GM23338 (cell line): ENCODE data around the gene SCP2. TPM values are rescaled to one million over a fixed set of nuclear protein-coding genes. Genes with fewer than 3 reads are reported as not detected.

ENCODE experiments used
- ATAC-seq: fragments of 200-7000 bp; cut with Tn5 transposase; 3 replicates; pipeline ENCODE4 v1.9.1; 2020
- DNase-seq: peaks from one replicate; pipeline ENCODE4 v3.0.0-alpha.2; 2015; ENCODE audit warnings: low spot score
- H2AFZ ChIP-seq: fragments of 200-600 bp; sonication (generic); 2 replicates; pipeline ENCODE4 v1.8.0; 2016; ENCODE audit warnings: antibody characterized with exemption, mild to moderate bottlenecking, moderate library complexity
- H3F3A ChIP-seq: fragments of 200-600 bp; sonication (generic); replicated peaks from 2 replicates; pipeline ENCODE4 v1.8.0; 2017; ENCODE audit warnings: antibody characterized with exemption, mixed run types, low read depth
- H3K27ac ChIP-seq: fragments of 200-600 bp; sonication (generic); 2 replicates; pipeline ENCODE4 v1.6.1; 2016; ENCODE audit warnings: low read depth
- H3K27me3 ChIP-seq: fragments of 200-600 bp; sonication (generic); 2 replicates; pipeline ENCODE4 v1.8.0; 2016; ENCODE audit warnings: mild to moderate bottlenecking, mixed run types, moderate library complexity; ENCODE audit not compliant: insufficient read depth
- H3K36me3 ChIP-seq: fragments of 200-600 bp; sonication (generic); 2 replicates; pipeline ENCODE4 v1.8.0; 2016; ENCODE audit warnings: mild to moderate bottlenecking; ENCODE audit not compliant: insufficient read depth
- H3K4me1 ChIP-seq: fragments of 200-600 bp; sonication (generic); 2 replicates; pipeline ENCODE4 v1.8.0; 2016; ENCODE audit warnings: mild to moderate bottlenecking, moderate library complexity; ENCODE audit not compliant: insufficient read depth
- H3K4me2 ChIP-seq: fragments of 200-600 bp; sonication (generic); 2 replicates; pipeline ENCODE4 v1.7.1; 2017; ENCODE audit warnings: mixed run types
- H3K4me3 ChIP-seq: fragments of 200-600 bp; sonication (generic); 2 replicates; pipeline ENCODE4 v1.6.1; 2016; ENCODE audit warnings: mixed run types
- H3K79me2 ChIP-seq: fragments of 200-600 bp; sonication (generic); replicated peaks from 2 replicates; pipeline ENCODE4 v1.8.0; 2017; ENCODE audit warnings: mild to moderate bottlenecking; ENCODE audit not compliant: insufficient read depth
- H3K9me2 ChIP-seq: fragments of 200-600 bp; sonication (generic); 2 replicates; pipeline ENCODE4 v1.8.0; 2017; ENCODE audit not compliant: insufficient read depth
- H4K20me1 ChIP-seq: fragments of 200-600 bp; sonication (generic); replicated peaks from 2 replicates; pipeline ENCODE4 v1.8.0; 2017; ENCODE audit warnings: mild to moderate bottlenecking; ENCODE audit not compliant: insufficient read depth
- H3K27ac Mint-ChIP-seq: 2 replicates; pipeline ENCODE4 v1.8.0; 2020; ENCODE audit warnings: inconsistent platforms, mild to moderate bottlenecking, moderate library complexity, mixed read lengths
- H3K27me3 Mint-ChIP-seq: 3 replicates; pipeline ENCODE4 v1.8.0; 2022; ENCODE audit warnings: low read depth, mild to moderate bottlenecking, moderate library complexity, mixed read lengths, inconsistent platforms; ENCODE audit not compliant: insufficient read depth, poor library complexity
- H3K36me3 Mint-ChIP-seq: 3 replicates; pipeline ENCODE4 v1.8.0; 2021; ENCODE audit warnings: low read depth, mild to moderate bottlenecking, inconsistent platforms, moderate library complexity, mixed read lengths
- H3K4me1 Mint-ChIP-seq: 3 replicates; pipeline ENCODE4 v1.8.0; 2020; ENCODE audit warnings: mild to moderate bottlenecking, inconsistent platforms, mixed read lengths
- H3K4me3 Mint-ChIP-seq: 3 replicates; pipeline ENCODE4 v1.8.0; 2021; ENCODE audit warnings: moderate library complexity, mild to moderate bottlenecking, inconsistent platforms, mixed read lengths
- H3K9me3 Mint-ChIP-seq: 3 replicates; pipeline ENCODE4 v1.8.0; 2020; ENCODE audit warnings: moderate library complexity, mild to moderate bottlenecking, inconsistent platforms, mixed read lengths
- CTCF ChIP-seq, 2 experiments: fragments of 200-600 bp in 1 of 2; sonication (generic) in 1 of 2; conservative IDR thresholded peaks; 2 replicates each; pipeline versions ENCODE4 v1.5.1 to v1.6.1; 2016 to 2017; ENCODE audit warnings: antibody characterized with exemption in 2 of 2, low read depth in 2 of 2, mild to moderate bottlenecking in 2 of 2, moderate library complexity in 1 of 2
- EZH2phosphoT487 ChIP-seq: fragments of 200-600 bp; sonication (generic); IDR thresholded peaks from one replicate; pipeline ENCODE4 v1.8.1; 2018; ENCODE audit warnings: antibody characterized with exemption; ENCODE audit not compliant: unreplicated experiment
- POLR2AphosphoS5 ChIP-seq: IDR thresholded peaks from 2 replicates; pipeline ENCODE4 v1.6.1; 2016; ENCODE audit warnings: antibody characterized with exemption, low read depth
- polyA plus RNA-seq: library from polyadenylated mRNA; unstranded; fragments of >200 nt; fragmentation: Nextera tagmentation; extraction: Ambion mirVana; gene quantifications from 2 replicates; pipeline ENCODE4 v1.2.1, GENCODE V29; 2016
- total RNA-seq: library from RNA; depleted of rRNA; stranded (reverse); fragments of >200 nt; shearing (Covaris generic); gene quantifications from 2 replicates; pipeline ENCODE4 v1.2.3, GENCODE V29; 2014
- TF ChIP-seq, protein P1 (sequence below): fragments of 250-450 bp; sonication (Bioruptor Pico); IDR thresholded peaks from 2 replicates; pipeline ENCODE4 v1.5.0; 2020; ENCODE audit warnings: mild to moderate bottlenecking, moderate library complexity
- TF ChIP-seq, protein P2 (sequence below): IDR thresholded peaks from 2 replicates; pipeline ENCODE4 v1.6.1; 2016; ENCODE audit warnings: antibody characterized with exemption

Gene SCP2
- total and polyA plus RNA-seq, 2 experiments from 2014 or later, result 66.3 to 116 TPM

GRCh38 chr1:53014791-53015507 lies 87.9 kb downstream of the SCP2 start (continued):
- TF ChIP-seq, protein P1, sequence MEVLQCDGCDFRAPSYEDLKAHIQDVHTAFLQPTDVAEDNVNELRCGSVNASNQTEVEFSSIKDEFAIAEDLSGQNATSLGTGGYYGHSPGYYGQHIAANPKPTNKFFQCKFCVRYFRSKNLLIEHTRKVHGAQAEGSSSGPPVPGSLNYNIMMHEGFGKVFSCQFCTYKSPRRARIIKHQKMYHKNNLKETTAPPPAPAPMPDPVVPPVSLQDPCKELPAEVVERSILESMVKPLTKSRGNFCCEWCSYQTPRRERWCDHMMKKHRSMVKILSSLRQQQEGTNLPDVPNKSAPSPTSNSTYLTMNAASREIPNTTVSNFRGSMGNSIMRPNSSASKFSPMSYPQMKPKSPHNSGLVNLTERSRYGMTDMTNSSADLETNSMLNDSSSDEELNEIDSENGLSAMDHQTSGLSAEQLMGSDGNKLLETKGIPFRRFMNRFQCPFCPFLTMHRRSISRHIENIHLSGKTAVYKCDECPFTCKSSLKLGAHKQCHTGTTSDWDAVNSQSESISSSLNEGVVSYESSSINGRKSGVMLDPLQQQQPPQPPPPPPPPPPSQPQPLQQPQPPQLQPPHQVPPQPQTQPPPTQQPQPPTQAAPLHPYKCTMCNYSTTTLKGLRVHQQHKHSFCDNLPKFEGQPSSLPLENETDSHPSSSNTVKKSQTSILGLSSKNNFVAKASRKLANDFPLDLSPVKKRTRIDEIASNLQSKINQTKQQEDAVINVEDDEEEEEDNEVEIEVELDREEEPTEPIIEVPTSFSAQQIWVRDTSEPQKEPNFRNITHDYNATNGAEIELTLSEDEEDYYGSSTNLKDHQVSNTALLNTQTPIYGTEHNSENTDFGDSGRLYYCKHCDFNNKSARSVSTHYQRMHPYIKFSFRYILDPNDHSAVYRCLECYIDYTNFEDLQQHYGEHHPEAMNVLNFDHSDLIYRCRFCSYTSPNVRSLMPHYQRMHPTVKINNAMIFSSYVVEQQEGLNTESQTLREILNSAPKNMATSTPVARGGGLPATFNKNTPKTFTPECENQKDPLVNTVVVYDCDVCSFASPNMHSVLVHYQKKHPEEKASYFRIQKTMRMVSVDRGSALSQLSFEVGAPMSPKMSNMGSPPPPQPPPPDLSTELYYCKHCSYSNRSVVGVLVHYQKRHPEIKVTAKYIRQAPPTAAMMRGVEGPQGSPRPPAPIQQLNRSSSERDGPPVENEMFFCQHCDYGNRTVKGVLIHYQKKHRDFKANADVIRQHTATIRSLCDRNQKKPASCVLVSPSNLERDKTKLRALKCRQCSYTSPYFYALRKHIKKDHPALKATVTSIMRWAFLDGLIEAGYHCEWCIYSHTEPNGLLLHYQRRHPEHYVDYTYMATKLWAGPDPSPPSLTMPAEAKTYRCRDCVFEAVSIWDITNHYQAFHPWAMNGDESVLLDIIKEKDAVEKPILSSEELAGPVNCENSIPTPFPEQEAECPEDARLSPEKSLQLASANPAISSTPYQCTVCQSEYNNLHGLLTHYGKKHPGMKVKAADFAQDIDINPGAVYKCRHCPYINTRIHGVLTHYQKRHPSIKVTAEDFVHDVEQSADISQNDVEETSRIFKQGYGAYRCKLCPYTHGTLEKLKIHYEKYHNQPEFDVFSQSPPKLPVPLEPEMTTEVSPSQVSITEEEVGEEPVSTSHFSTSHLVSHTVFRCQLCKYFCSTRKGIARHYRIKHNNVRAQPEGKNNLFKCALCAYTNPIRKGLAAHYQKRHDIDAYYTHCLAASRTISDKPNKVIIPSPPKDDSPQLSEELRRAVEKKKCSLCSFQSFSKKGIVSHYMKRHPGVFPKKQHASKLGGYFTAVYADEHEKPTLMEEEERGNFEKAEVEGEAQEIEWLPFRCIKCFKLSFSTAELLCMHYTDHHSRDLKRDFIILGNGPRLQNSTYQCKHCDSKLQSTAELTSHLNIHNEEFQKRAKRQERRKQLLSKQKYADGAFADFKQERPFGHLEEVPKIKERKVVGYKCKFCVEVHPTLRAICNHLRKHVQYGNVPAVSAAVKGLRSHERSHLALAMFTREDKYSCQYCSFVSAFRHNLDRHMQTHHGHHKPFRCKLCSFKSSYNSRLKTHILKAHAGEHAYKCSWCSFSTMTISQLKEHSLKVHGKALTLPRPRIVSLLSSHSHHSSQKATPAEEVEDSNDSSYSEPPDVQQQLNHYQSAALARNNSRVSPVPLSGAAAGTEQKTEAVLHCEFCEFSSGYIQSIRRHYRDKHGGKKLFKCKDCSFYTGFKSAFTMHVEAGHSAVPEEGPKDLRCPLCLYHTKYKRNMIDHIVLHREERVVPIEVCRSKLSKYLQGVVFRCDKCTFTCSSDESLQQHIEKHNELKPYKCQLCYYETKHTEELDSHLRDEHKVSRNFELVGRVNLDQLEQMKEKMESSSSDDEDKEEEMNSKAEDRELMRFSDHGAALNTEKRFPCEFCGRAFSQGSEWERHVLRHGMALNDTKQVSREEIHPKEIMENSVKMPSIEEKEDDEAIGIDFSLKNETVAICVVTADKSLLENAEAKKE (CRISPR knock-in tag), result no peak
- TF ChIP-seq CTCF (conservative IDR thresholded peaks at IDR 0.05; ENCODE audit: low read depth in 2 of 2), result no peak
- TF ChIP-seq, protein P2, sequence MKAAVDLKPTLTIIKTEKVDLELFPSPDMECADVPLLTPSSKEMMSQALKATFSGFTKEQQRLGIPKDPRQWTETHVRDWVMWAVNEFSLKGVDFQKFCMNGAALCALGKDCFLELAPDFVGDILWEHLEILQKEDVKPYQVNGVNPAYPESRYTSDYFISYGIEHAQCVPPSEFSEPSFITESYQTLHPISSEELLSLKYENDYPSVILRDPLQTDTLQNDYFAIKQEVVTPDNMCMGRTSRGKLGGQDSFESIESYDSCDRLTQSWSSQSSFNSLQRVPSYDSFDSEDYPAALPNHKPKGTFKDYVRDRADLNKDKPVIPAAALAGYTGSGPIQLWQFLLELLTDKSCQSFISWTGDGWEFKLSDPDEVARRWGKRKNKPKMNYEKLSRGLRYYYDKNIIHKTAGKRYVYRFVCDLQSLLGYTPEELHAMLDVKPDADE, result peak; percentile 64
- 0 out of 2 replicates have a peak, but pooled peaks have one; percentile 35 for TF ChIP-seq POLR2AphosphoS5

- Histone ChIP-seq H3K9me2 (no peaks in the 10 kb centered on the region), H3K4me3 (peak overlapping the region; percentile 56), H3F3A (no peaks in the 10 kb centered on the region), H3K36me3 (no peaks in the 10 kb centered on the region), H3K79me2 (peaks cover 14% of the 10 kb centered on the region; the same call in 1 of the 2 replicates), H3K4me2 (peak overlapping the region; percentile 72), H3K27me3 (no peaks in the 10 kb centered on the region), H4K20me1 (no peaks in the 10 kb centered on the region), H2AFZ (peak overlapping the region; percentile 28), H3K27ac (no peak overlapping the region; the same call in 1 of the 2 replicates), H3K4me1 (peaks cover 10% of the 10 kb centered on the region; the same call in 1 of the 2 replicates)
- H3K36me3 Mint-ChIP-seq, result no peaks in the 10 kb centered on the region
- H3K4me3 Mint-ChIP-seq, result peak overlapping the region; percentile 88
- peaks cover 13% of the 10 kb centered on the region; the same call in 2 of the 3 replicates for H3K4me1 Mint-ChIP-seq
- H3K27me3 Mint-ChIP-seq, result peaks cover 2% of the 10 kb centered on the region
- no peak for DNase-seq
- H3K27ac Mint-ChIP-seq, result peak overlapping the region; percentile 6; the same call in 1 of the 2 replicates
- H3K9me3 Mint-ChIP-seq, result no peaks in the 10 kb centered on the region
- ATAC-seq, result peak; percentile 23; the same call in 2 of the 3 replicates
- TF ChIP-seq EZH2phosphoT487, result no peak
- TF ChIP-seq, protein P1 (CRISPR knock-in tag), result no peak
These were observed 88.4 kb downstream of the SCP2 start for GRCh38 chr1:53015508-53015860.
